CD1c-positive myeloid dendritic cell (primary cell): ENCODE results near the gene FNDC11.

Experiments used
- DNase-seq: peaks from one replicate; pipeline ENCODE4 v3.0.0-alpha.2; 2016; ENCODE audit errors: extremely low spot score

The FNDC11 gene

DNA sequence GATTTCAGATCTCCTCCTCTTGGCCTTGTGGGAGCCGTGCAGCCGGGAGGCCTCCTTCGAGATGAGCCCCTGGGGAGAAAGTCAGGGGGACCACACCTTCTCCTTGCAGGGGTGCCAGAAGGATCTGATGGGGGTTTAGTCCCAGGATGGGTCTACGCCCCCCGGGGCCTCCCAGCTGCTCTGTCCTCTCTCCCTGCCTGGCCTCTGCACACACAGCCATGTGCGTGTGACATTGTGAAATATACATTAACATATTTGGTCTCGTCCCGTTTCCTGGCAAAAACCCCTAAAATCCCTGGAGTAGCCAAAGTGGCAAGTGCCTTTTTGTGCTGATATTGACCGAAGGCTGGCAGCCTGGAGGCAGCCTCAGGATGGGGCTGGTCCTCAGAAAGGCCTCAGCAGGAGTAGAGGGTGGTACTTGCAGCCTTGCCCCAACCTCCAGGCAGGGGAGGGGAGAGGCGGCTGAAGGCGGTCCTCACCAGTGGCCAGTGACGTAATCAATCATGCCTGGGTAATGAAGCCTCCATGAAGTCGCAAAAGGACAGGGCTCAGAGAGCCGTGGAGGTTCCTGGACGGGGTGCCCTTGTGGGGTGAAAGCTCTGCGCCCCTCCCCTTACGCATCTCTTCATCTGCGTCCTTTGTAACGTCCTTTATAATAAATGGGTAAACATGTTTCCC lies 25.2 kb downstream of the FNDC11 start:
- DNase-seq, result peak; percentile 18

DNA sequence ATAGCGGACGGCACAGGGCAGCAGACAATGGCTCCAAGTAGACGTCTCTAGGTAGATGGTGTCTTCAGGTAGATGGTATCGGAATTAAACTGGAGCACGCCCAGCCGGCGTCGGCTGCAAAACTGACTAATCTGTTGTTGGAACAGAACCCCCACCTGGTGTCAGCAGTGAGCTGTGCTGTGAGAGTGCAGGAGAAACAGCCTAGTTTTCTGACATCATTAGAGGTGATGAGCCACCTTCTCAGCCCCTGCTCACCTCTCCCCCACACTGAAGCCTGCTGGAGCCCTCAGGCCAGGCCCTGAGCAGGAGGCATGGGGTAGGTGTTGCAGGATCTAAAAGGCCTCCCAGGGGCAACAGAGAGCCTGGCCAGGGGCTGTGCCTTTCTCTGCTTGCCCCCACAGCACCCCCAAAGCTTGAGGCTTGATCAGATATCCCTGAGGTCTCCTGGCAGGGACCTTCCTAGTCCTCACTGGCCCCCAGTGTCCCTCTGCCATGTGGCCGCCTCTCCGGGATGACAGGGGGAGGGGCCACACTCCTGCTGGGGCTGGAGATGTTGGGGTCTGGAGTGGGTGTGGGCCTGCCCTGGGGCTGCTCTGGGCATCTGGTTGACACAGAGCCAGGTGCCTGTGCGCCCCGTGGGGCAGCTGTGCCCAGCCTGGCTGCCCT lies 27.0 kb downstream of the FNDC11 start:
- DNase-seq, result peak; percentile 63

DNA sequence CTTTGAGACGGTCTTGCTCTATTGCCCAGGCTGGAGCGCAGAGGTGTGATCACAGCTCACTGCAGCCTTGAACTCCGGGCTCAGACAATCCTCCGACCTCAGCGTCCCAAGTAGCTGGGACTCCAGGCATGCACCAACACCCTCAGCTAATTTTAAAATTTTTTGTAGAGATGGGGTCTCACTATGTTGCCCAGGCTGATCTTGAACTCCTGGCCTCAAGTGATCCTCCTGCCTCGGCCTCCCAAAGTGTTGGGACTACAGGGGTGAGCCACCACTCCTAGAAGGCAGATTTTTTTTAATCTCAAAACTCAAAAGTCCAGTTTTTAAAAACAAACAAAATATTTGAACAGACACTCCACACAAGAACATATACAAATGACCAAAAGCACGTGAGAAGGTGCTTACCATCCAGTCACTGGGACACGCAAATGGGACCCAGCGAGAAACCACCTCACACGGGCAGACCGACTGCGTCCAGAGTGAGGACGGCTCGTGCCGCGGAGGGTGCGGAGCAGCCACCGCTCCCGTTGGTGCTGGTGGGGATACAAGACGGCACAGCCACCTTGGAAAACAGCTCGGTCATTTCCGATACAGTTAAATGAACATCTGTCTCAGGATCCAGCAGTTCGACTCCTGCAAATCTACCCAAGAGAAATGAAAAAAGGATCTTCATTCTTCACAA lies 28.6 kb downstream of the FNDC11 start:
- DNase-seq, result no peak

DNA sequence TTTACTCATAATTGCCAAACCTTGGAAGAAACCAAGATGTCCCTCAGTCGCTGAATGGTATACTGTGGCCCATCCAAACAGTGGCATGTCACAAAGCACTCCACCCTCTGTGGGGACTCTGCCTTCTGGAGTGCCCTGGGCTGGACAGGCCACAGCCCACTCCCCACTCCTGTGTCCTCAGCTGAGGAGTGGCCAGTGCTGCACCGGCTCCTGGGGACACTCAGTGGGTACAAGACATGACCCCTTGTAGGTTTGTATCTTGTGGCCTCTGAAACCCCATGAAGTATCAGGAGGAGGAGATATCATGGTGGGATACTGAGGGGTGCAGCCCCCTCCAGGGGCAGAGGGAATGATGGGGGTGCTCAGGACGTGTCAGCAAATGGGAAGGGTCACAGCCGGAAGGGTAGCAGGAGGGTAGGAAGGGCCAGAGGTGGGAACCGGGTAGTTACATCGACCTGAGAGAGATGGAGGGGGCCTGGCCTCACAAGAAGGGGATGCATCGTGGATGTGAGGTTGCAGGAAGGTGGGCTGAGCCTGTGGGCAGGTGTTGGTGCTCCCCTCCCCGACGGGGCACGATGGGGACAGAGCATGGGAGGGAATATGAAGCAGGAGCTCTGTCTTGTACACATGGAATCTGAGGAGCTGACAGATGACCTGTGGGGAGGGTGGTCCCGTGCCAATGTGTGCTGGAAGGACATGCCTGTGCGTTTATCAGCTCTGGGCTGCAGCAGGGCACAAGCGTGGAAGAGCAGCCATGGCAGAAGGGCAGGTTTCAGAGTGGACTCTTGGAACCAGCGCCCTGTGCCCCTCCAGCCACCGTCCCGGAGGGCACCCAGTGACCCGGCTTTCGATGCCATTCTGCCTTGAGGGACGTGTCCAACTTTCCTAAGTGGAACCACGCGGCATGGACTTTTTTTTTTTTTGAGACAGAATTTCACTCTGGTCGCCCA lies 31.9 kb downstream of the FNDC11 start:
- DNase-seq, result no peak

- DNase-seq, result no peak
These were observed 32.8 kb downstream of the FNDC11 start for GRCh38 chr20:63586797-63587196.

- DNase-seq, result no peak
These were observed 33.3 kb downstream of the FNDC11 start for GRCh38 chr20:63587256-63587655.

DNA sequence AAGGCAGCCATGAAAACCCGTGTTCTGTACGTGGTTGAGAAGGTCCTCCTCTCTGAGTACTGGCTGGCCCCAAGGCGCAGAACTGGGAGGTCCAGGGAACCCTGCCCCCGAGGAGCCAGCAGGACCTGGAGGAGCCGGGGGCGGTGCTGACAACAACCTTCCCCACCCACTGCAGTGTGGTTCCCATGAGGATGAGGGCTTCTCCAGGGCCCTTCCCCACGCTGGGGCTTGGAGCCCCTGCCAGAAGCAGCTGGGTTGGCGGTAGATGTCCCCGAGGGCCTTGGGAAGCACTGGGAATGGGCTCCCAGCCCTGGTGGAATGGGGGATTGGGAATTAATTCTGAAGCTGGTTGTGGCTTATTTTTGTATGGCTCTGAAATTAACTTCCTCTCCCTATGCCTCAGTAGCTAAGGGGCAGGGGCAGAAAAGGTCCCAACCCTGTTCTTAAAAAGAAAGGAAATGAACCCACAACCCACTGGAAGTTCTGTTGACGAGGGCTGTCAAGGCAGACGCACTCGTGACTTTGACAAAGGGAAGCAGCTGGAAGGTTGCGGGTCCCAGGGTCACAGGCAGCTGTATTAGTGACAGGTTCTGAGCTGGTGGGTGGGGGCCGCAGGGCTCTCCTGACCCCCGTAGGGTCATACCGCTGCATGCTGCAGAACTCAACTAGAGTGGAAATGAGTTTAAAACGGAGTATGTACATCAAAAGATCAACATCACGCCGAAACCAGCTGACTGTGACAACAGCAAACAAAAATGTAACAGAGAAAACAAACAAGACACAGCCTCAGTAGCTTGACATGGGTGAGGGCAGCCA lies 34.0 kb downstream of the FNDC11 start:
- peak; percentile 63 for DNase-seq

GRCh38 chr20:63588641-63589041 lies 34.7 kb downstream of the FNDC11 start:
- no peak for DNase-seq

GRCh38 chr20:63589261-63590217 lies 35.6 kb downstream of the FNDC11 start:
- no peak for DNase-seq

GRCh38 chr20:63590218-63591146 lies 36.5 kb downstream of the FNDC11 start:
- DNase-seq, result no peak

GRCh38 chr20:63591147-63591533 lies 37.2 kb downstream of the FNDC11 start:
- no peak for DNase-seq

DNA sequence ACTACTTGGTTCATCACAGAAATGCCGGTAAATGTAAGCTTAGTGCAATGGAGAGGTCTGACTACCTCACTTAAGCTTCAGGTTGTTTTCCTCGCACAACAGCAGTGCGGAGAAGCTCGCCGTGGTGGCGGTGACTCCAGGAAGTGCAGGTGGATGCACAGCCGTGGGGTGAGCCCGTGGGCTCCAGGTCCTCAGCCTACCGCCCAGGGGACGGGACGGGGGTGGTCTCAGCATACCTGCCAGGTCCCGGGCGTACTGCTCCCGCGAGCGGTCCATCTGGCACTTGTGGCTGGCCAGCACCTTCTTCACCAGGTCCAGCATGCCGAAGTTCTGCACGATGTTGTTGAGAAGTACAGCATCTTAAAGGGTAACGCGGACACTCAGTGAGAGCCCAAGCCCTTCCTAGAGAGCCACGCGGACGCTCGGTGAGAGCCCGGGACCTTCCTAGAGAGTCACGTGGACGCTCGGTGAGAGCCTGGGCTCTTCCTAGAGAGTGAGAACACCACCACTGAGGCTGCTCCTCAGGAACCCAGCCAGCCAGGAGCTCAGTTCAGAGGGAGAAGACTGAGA lies 37.9 kb downstream of the FNDC11 start:
- DNase-seq, result no peak

GRCh38 chr20:63592661-63593060 lies 38.7 kb downstream of the FNDC11 start:
- DNase-seq, result no peak

DNA sequence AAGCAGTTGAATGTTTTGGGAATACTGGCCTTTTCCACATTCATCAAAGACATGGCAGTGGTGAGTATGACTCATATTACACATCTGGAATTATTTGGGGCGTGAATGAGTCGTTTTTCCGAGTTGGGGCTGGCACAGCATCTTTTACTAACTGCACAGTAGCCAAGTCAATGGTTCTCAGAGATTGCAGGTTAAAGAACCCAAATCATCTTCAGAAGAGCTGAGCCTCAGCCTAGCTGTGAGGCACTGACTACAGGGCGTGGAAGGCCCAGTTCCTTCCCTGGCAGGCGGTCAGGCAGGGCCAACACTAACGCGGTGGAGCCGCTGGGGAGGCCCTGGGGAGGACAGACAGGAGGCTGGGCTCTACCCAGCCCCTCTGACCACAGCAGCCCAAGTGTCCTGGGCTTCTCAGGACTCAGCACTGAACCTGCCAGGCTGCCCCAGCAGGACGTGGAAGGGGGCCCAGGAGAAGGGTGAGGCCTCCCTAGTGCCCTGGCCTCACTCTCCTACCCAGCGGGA lies 40.1 kb downstream of the FNDC11 start:
- DNase-seq, result no peak

DNA sequence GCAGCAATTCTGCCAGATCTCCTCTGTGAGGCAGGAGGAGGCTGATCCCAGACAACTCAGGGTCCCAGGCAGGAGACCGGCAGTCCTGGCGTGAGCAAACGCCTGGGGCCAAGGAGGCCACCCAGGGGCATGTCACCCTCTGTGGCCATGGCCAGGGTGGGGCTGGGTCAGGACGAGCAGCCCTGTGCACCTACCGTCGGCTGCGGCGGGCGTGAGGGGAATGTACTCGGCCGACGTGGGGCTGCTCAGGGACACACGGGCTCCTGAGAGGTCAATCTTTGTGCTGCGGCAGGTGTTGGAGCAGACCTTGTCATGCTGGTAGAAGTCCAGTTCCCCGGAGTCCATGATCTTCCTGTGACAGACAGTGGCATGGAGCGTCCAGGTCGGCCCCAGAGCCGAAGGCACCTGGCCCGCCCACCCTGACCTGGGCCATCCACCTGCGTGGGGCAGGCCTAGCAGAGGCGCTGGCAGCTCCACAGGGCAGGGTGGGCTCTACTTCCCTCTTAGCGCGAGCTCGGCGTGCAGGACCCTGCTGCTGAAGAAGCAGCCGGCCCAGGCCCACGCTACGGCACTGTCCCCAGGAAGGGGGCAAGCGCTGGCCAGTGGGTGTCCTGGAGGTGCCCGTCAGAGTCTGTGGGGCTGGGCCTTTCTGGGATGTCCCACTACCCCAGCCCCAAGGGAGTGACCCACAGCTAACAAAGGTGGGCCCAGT lies 41.6 kb downstream of the FNDC11 start:
- DNase-seq, result no peak

GRCh38 chr20:63596423-63596822 lies 42.5 kb downstream of the FNDC11 start:
- no peak for DNase-seq

- no peak for DNase-seq
These were observed 43.9 kb downstream of the FNDC11 start for GRCh38 chr20:63597651-63598478.
